GM19324 (cell line): ENCODE results near the gene ABCF2.

ENCODE experiments used
- ATAC-seq: cut with Tn5 transposase; IDR thresholded peaks from one replicate; pipeline ENCODE4 v1.9.1; 2021; ENCODE audit warnings: mild to moderate bottlenecking, moderate library complexity; ENCODE audit not compliant: unreplicated experiment, low FRiP score

ABCF2 gene

DNA sequence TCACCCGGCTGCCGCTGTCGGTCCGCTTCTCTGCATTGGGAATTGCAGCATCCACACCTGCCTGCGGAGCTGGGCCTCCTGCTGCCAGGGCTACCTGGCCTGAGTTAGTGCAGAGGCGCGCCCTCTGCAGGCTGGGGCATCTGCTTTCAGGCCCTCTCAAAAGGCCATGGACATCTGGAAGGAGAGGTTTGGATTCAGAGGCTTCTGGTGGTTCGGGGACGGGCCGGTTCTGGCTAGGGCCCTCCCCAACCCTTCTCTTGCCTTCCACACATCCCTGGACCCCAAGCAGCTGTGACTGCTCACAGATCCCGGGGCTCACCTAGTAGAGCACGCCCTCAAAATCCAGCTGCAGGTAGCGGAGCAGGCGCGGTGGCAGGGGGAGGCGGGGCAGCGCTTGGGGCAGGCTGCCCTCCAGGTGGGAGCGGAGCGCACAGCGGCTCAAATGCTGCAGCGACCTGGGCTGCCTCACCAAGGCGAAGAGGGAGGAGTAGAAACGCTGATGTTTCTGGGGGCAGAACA, 51.2 kb downstream of the ABCF2 start:
- ATAC-seq: no peak

DNA sequence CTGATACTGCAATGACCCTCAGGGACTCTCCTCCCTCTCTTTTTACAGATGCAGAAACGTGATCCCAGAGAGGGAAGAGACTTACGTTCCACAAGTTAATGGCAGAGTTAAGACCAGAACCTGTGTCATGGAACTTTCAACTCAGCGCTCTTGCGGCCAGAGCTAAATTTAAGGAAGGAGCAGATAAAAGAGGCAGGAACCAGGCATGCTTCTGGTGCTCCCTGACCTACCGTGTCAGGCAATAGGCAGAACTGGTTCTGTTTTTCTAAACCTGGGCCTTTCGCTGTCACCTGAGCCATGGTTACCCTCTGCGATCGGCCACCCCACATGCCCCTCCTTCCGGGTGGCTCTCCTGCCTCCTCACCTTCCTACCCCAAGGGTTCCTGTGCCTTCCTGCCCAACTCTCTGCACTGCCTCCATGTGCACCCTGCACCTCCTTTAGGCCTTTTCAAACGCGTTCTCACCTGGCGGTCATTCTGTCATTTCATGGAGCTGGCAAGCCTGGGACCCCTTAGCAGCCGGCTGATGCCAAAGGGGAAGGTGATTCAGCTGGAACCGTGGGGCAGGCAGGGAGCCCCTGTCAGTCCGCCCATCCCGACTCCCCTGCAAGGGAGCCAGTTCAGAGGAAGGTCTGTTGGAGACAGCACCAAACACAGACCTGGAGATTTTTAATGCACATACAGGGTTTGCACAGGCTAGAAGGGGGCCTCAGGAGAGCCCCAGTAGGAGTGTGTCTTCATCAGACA, 51.8 kb downstream of the ABCF2 start:
- ATAC-seq: no peak

DNA sequence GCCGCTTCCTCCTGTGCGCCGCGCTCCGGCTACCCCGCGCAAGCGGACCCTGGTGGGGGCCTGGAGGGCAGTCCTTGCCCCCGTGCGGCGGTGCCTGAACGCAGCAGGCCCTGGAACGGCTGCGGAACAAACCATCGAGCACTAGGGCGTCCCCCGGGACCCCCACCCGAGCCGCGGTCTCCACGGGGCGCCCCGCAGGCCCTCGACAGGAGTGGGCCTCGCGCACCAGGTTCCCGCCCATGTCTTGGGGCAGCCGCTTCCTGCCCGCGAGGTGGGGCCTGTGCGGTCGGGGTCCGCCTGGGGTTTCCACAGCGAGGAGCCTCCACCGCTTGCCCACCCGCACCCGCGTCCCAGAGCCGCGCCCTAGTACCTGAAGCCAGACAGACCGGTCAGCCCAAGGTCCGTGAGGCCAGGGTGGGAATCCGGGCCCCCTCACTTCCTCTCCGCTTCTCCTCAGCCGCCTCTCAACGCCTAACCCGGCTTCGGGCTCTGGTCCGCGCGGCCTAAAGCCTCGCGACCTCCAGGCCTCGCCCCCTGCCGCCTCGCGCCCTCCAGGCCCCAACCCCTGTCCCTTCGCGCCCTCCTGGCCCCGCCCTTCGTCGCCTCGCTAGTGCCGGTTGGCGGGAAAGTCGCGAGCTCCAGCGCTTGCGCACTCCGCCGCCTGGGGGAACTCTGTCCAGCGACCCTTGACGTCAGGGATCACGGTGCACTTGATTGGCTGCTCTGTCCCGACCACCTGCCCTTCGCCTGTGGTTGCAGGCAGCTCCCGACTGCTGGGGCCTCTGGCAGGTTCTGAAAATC, 52.6 kb downstream of the ABCF2 start:
- ATAC-seq: no peak

DNA sequence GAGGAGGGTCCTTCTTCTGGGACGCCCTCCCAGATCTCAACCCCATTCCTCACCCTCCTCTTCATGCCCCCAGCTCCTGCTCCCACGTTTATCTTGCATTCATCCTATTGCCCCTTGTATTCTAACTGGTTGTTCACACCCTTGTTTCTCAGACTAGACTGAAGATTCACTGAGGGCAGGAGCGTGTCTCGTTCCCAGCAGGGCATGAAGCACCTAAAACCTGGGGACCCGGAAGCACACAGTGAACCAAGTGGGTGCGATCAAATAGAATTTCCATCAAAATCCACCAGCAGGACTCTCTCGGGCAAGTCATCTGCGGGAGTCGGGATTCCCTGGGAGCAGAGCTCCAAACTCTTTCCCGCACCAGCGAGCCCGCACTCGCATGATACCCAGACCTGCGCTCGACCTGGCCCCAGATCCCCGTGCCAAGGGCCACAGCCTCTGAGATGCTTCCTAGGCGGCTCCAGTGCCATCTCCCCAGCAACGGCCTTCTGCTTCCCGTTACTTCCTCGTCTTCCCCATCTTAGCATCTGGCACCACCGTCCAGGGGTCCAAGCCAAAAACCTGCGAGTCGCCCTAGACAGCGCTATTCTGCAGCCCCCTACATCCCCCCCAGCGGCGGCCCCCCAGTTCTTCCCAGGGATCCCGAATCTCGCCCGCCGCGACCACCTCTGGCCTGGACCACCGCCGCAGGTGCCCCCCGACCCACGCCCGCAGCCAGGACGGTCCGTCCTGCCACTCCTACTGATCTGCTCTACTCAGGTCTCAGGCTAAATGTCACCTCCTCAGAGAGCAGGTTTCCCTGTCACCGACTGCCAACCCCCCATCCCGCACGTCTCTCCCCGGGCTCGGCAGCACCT, 53.4 kb downstream of the ABCF2 start:
- no peak for ATAC-seq

DNA sequence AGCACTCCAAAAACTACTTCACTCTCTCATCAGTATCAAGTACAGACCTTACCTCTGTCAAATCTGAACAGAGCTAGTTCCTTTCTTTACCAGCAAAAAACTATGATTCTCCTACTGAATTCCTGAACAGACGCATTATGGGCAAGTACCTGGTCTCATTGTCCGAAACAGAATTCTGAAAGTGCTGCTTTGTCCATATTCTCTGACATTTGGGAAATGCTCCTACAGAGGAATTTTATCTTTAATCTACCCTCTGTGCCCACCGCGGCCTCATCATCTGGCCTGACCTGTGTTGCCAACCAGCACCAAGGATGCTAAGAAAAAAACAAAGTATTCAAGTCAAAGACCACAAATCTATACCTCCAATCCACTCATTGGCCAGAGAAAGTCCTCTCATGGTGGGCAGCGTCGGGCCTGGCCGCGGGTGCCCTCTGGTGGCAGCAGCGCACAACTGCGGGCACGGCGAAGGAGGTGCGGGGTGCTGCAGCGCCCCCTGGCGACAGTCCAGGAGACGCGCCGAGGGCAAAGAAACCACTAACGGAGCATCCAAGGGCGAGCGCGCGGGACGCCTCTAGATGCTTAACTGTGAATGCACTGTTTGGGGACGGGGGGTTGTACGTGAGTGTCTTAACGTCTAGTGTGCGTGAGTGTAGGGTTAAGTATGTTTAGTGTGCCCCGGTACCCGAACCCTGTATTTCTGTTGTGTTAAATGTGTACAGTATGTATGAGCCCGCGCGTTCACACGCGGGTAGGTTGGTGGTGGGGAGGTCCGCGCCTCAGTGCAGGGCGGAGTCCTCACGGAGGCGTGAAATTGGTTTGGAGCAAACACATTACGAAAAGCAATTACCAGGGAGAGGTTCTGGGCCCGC, 54.5 kb downstream of the ABCF2 start:
- ATAC-seq: peak; percentile 70

DNA sequence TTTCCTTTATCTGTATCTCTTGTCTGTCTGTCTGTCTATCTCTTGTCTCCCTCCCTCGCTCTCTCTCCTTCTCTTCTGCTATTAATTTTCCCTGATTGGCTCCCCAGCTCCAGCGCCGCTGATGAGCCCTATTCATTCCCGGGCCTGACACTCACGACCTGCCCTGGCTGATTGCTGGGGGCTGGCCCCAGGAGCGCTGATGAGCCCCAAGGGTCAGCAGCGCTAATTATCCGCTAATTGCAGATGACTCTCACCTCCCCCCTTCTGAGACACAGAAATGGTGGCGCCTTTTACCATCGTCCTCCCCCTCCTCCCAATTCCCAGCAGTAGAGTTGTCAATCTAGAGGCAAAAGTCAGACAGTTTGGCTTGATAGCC, 58.2 kb downstream of the ABCF2 start:
- no peak for ATAC-seq

DNA sequence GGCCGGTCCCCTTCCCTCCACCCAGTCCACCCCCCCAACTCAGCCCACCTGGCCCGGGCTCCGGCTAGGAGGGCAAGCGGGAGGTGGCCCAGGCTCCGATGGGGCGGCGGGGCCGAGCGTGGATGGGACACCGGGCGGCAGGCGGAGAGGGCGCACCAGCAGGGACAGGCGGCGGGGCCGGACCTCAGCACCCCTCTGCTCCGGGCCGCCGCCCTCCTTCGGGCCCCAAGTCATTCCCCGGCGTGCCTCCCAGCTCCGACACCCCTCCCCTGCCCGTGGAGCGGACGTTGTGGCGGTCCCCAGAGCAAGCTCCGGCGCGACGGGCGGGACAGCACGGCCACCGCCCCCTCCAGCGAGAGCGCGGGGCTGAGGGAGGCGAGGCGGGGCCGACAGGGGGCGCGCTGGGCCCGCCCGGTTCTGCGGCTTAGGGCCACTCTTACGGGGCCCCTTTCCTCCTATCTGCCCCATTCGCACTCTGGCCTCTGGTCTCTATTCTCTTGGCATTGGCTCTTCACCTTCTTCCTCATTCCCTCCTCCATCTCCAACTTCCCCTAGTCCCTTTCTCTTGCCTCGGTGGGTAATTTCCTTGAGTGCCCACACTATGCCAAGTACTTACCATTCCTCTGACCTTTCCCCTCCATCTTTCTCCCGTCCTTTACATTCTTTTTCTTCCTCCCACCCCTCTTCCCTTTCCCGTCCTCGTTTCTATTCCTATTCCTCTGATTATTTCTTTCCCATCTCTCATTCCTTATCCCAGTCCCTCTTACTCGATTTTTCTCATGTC, 58.8 kb downstream of the ABCF2 start:
- no peak for ATAC-seq

DNA sequence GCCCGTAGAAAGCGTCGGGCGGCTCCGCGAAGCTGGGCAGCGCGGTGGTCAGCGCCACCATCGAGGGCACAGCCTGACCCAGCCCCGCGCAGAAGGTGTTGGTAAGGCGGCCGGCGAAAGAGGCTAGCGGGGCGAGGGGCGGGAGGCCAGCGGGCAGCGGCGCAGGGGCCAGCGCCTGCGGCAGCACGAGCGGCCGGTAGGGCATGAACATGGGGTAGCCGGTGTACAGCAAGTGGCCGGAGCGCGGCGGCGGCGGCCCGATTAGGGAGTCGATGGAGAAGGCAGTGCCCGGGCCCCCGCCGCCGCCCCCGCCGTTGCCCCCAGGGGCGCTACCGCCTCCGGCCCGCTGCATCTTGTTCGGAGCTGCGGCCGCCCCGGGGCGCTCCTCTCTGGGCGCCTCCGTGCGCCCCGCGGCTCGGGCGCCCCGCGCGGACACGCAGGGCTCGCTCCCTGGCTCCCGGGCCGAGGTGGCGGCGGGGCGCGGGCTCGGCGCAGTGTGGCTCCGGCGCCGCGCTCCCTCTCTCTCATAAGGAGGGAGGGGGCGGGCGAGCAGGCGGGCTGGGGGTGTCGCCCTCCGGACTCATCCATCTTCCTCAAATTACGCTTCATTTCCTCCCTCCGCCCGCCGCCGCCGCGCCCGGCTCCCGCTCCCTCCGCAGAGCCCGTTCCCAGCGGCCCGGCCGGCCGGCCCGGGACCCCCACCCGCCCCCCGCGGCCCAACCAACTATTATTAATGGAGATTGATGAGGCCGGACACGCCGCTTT, 59.6 kb downstream of the ABCF2 start, which contains the start of gene GBX1:
Gene GBX1, minus strand, starts transcription at position 498 of the 765 bp plus-strand sequence. Its CDS starts 146 bp downstream, at position 352.
- no peak for ATAC-seq

DNA sequence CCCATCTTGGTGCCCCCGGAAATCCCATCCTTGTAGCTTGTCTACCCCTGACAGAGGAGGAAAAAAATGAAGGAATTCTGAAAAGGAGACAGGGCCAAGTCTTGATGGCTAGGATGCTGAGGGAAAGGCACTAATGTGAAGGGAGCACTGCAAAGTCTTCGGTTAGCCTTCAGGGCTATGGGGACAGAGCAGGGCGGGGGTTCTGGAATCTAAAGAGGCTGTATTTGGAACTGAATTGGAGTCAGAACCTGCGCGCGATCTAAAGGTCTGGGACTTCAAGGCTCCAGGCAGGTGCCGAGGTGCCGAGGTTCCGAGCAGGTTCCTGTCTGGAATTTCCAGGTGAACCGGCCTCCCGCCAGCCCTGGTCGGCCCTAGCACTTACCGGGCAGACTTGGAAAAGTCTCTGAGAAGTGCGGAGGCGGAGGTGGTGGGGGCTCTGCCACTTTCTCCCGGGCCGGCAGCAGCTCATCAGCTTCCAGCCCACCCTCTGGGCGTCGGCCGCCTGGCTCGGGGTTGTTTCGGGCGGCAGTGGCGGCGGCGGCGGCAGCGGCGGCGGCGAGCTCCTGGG, 60.3 kb downstream of the ABCF2 start:
- ATAC-seq: no peak
